Measurements from ENCODE around the gene CDKL1.
"Not testable (repeated sequence)": the region's sequence is repeated elsewhere in the genome, so short reads cannot be mapped to it uniquely, and the experiment has no call there.

The CDKL1 gene

DNA sequence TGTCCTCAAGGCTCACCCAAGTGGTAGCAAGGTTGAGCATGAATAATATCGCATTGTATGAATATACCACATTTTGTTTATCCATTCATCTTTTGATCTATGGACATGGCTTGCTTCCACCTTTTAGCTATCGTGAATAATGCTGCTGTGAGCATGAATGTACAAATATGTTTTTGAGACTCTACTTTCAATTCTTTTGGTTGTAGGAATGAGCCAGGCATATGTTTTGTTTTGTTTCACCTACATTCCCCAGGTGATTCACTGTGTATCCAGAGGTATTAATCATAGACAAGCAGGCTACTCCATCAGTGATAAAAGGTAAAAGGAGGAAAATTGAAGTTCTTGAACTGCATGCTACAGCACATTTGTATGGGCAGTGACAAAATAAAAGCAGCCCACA is 35.8 kb downstream of the CDKL1 start:
- no peak for FAIRE-seq
- DNase-seq (ENCODE audit: insufficient read length, low spot score), result no peak
- TF ChIP-seq TAF1 (IDR thresholded peaks at IDR 0.05; ENCODE audit: low read depth, low read length), result no peak

GRCh38 chr14:50360093-50360492 is 36.6 kb downstream of the CDKL1 start:
- DNase-seq (ENCODE audit: insufficient read length, low spot score) (no peak), FAIRE-seq (no peak)
- TF ChIP-seq POLR2AphosphoS5 (IDR thresholded peaks at IDR 0.05; ENCODE audit: low read depth, low read length) (no peak), POU2F2 (IDR thresholded peaks at IDR 0.05; ENCODE audit: low read depth, low read length) (no peak), POLR2A (IDR thresholded peaks at IDR 0.05; ENCODE audit: low read depth, low read length) (no peak), PAX5 (IDR thresholded peaks at IDR 0.05; ENCODE audit: insufficient read depth, low read length, severe bottlenecking) (no peak), SPI1 (IDR thresholded peaks at IDR 0.05; ENCODE audit: low read depth, low read length) (no peak), TAF1 (IDR thresholded peaks at IDR 0.05; ENCODE audit: low read depth, low read length) (no peak)

- no peak for DNase-seq (ENCODE audit: insufficient read length, low spot score)
- no peak for TF ChIP-seq POU2F2 (IDR thresholded peaks at IDR 0.05; ENCODE audit: low read depth, low read length)
- no peak for TF ChIP-seq TAF1 (IDR thresholded peaks at IDR 0.05; ENCODE audit: low read depth, low read length)
- no peak for TF ChIP-seq SPI1 (IDR thresholded peaks at IDR 0.05; ENCODE audit: low read depth, low read length)
- no peak for TF ChIP-seq POLR2AphosphoS5 (IDR thresholded peaks at IDR 0.05; ENCODE audit: low read depth, low read length)
- TF ChIP-seq PAX5 (IDR thresholded peaks at IDR 0.05; ENCODE audit: insufficient read depth, low read length, severe bottlenecking), result no peak
- TF ChIP-seq POLR2A (IDR thresholded peaks at IDR 0.05; ENCODE audit: low read depth, low read length), result no peak
- FAIRE-seq, result no peak
Measured at GRCh38 chr14:50359631-50360030, 37.0 kb downstream of the CDKL1 start.

GRCh38 chr14:50357753-50358395 is 38.8 kb downstream of the CDKL1 start:
- DNase-seq (ENCODE audit: insufficient read length, low spot score) (no peak), FAIRE-seq (no peak)
- TF ChIP-seq TAF1 (IDR thresholded peaks at IDR 0.05; ENCODE audit: low read depth, low read length) (no peak), POU2F2 (IDR thresholded peaks at IDR 0.05; ENCODE audit: low read depth, low read length) (no peak), POLR2AphosphoS5 (IDR thresholded peaks at IDR 0.05; ENCODE audit: low read depth, low read length) (no peak), SPI1 (IDR thresholded peaks at IDR 0.05; ENCODE audit: low read depth, low read length) (no peak), PAX5 (IDR thresholded peaks at IDR 0.05; ENCODE audit: insufficient read depth, low read length, severe bottlenecking) (no peak), POLR2A (IDR thresholded peaks at IDR 0.05; ENCODE audit: low read depth, low read length) (no peak)

DNA sequence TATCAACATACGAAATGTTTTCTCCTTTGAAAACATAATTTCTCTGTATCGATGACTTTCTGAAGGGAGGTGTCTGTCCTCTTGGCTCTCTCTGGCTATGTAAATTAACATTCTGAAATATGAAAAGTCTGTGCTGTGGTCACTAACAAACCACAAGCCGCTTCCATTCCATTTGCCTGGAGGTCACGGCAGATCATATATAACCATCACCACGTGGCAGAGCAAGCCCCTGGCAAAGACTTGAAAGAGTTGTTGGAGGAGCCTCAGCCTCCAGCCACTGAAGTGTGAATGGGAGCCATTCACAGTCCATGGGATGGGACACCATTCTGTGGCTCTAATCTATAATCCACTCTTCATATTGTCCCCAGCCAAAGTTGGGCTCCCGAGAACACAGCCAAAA is 39.6 kb downstream of the CDKL1 start:
- TF ChIP-seq PAX5 (IDR thresholded peaks at IDR 0.05; ENCODE audit: insufficient read depth, low read length, severe bottlenecking) (no peak), POLR2AphosphoS5 (IDR thresholded peaks at IDR 0.05; ENCODE audit: low read depth, low read length) (no peak), SPI1 (IDR thresholded peaks at IDR 0.05; ENCODE audit: low read depth, low read length) (no peak), POLR2A (IDR thresholded peaks at IDR 0.05; ENCODE audit: low read depth, low read length) (no peak), POU2F2 (IDR thresholded peaks at IDR 0.05; ENCODE audit: low read depth, low read length) (no peak), TAF1 (IDR thresholded peaks at IDR 0.05; ENCODE audit: low read depth, low read length) (no peak)
- DNase-seq (ENCODE audit: insufficient read length, low spot score) (no peak), FAIRE-seq (no peak)

DNA sequence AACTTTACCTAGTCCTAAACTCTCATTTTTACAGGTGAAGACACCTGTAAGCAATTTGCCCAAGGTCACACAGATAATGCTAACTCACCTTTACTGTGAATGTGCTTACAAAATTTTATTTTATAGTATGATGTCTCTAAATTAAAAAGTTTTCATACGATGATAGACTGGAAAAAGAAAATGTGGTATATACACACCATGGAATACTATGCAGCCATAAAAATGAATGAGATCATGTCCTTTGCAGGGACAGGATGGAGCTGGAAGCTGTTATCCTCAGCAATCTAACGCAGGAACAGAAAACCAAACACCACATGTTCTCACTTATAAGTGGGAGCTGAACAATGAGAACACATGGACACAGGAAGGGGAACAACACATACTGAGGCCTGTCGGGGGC is 40.4 kb downstream of the CDKL1 start:
- DNase-seq (ENCODE audit: insufficient read length, low spot score); FAIRE-seq: not testable (repeated sequence)

DNA sequence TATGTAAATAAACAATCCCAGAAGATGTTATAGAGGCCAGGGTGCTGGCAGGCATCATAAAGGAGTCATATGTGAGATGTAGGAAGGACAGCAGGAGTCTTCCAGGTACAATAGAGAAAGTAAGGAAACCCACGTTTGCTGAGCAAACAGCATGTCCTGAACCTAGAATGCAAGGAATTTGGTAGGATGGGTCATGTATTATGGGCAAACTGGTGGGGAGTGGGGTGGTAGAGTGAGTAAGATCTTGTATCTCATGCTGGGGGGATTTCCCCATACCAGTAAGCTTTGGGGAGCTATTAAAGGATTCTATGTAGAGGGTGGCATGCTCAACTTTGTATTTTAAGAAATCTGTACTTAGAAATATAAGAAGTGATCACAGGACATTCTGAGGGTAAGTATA is 41.0 kb downstream of the CDKL1 start:
- TF ChIP-seq POLR2AphosphoS5 (IDR thresholded peaks at IDR 0.05; ENCODE audit: low read depth, low read length), result no peak
- no peak for TF ChIP-seq SPI1 (IDR thresholded peaks at IDR 0.05; ENCODE audit: low read depth, low read length)
- no peak for TF ChIP-seq TAF1 (IDR thresholded peaks at IDR 0.05; ENCODE audit: low read depth, low read length)
- TF ChIP-seq POLR2A (IDR thresholded peaks at IDR 0.05; ENCODE audit: low read depth, low read length), result no peak
- TF ChIP-seq PAX5 (IDR thresholded peaks at IDR 0.05; ENCODE audit: insufficient read depth, low read length, severe bottlenecking), result no peak
- TF ChIP-seq POU2F2 (IDR thresholded peaks at IDR 0.05; ENCODE audit: low read depth, low read length), result no peak
- DNase-seq (ENCODE audit: insufficient read length, low spot score) (no peak), FAIRE-seq (no peak)

DNA sequence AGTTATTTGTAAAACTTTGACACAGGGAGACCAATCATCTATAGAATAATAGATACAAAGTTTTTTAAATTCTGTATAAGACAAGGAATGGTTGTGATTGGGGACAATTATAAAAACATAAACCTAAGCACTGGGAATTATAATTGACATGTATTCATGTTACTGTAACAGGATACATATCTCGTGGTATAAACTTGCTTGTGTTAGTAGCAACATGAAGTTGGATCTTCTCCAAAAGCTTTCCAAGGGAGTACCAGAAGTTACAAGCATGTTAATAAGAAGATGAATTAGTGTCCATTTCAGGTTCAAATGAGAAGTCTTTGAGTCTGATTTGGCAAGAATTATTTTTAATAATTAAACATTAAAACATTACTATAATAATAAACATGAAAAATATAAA is 42.2 kb downstream of the CDKL1 start:
- TF ChIP-seq POLR2A (IDR thresholded peaks at IDR 0.05; ENCODE audit: low read depth, low read length) (no peak), POU2F2 (IDR thresholded peaks at IDR 0.05; ENCODE audit: low read depth, low read length) (no peak), PAX5 (IDR thresholded peaks at IDR 0.05; ENCODE audit: insufficient read depth, low read length, severe bottlenecking) (no peak), POLR2AphosphoS5 (IDR thresholded peaks at IDR 0.05; ENCODE audit: low read depth, low read length) (no peak), TAF1 (IDR thresholded peaks at IDR 0.05; ENCODE audit: low read depth, low read length) (no peak), SPI1 (IDR thresholded peaks at IDR 0.05; ENCODE audit: low read depth, low read length) (no peak)
- DNase-seq (ENCODE audit: insufficient read length, low spot score), result no peak
- FAIRE-seq, result no peak

DNA sequence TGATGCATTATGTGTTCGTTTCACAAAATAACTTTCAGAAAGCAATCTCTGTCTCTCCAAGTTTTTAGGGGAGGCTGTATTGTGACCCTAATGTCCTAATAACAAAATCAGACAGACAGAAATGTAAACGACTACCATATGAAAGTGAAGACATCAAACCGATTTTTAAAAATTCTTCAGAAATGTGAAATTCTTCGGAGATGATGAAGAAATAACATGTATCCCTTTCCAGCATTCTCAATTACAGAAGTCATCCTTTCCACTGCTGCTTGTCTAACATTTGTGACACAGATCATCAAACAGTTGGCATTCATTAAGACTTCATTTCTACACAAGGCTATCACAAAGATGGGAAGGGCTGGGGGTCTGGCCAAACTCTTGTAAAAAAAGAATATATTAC is 43.6 kb downstream of the CDKL1 start:
- TF ChIP-seq TAF1 (IDR thresholded peaks at IDR 0.05; ENCODE audit: low read depth, low read length) (no peak), POLR2A (IDR thresholded peaks at IDR 0.05; ENCODE audit: low read depth, low read length) (no peak), PAX5 (IDR thresholded peaks at IDR 0.05; ENCODE audit: insufficient read depth, low read length, severe bottlenecking) (no peak), POLR2AphosphoS5 (IDR thresholded peaks at IDR 0.05; ENCODE audit: low read depth, low read length) (no peak), POU2F2 (IDR thresholded peaks at IDR 0.05; ENCODE audit: low read depth, low read length) (no peak), SPI1 (IDR thresholded peaks at IDR 0.05; ENCODE audit: low read depth, low read length) (no peak)
- FAIRE-seq, result no peak
- DNase-seq (ENCODE audit: insufficient read length, low spot score), result no peak

DNA sequence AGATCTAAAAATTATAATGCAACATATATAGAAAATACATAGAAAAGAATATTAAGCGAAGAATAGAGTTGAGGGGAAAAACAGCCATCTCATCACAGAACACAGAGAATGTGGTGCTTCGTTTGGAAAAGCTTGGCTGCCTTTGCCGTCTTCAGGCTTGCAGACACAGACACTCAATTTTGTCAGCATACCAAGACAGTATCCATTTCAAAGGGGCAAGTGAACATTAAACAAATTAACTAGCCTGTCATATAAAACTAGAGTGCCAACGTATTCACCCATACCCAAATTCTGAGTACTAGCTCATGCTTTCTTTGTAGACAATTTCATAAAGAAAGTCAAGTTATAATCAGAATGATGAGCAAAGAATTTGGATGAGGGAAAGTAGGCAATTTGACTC is 44.1 kb downstream of the CDKL1 start:
- DNase-seq (ENCODE audit: insufficient read length, low spot score), result no peak
- FAIRE-seq, result no peak
- TF ChIP-seq POLR2AphosphoS5 (IDR thresholded peaks at IDR 0.05; ENCODE audit: low read depth, low read length) (no peak), SPI1 (IDR thresholded peaks at IDR 0.05; ENCODE audit: low read depth, low read length) (no peak), TAF1 (IDR thresholded peaks at IDR 0.05; ENCODE audit: low read depth, low read length) (no peak), POU2F2 (IDR thresholded peaks at IDR 0.05; ENCODE audit: low read depth, low read length) (no peak), POLR2A (IDR thresholded peaks at IDR 0.05; ENCODE audit: low read depth, low read length) (no peak), PAX5 (IDR thresholded peaks at IDR 0.05; ENCODE audit: insufficient read depth, low read length, severe bottlenecking) (no peak)

All from GM12891 (cell line).